ENCODE data around the gene CCSER1.

Gene CCSER1

DNA sequence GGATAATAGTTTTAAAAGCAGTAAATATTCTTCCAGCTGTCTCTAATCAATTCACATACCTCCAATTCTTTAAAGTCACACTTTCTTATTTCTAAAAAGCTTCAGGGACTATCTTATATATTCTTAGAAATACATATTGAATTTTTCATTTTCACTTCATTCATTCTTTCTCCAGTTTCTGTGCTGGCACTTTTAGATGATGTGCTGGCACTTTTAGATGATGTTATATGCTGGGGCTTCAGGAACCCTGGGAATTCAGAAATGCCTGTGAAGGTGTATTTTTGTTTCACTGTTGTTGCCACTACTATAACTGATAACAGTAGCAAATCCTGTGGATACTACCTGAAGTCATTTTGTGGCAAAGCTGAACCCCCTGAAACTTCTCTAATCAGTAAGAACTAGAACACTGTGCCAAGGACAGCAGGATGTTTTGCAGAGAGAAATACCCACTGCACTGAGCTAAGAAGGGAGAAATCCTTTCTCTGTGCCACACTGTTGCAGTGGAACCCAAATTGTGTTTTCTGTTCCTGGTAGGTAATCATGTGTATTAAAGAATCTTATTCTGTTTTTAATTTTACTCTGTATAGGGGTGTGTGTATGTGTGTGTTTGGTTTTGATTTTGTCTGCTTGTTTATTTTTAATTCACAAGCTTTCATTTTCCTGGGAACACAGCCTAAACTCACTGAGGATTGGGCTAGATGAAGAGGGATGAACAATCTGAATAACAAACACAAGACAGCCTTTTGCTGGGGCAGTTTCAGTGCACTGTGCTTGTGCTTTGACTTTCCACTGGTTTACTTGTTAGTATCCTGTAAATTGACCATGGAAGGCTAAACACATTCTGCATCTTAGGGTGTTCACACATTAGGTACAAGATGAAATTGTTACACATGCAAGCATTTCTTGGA is 898.3 kb downstream of the CCSER1 start:
- no peaks in the 10 kb centered on the region for H3K9me3 ChIP-seq (ENCODE audit: control insufficient read depth, low read depth, low read length)
- H3K27me3 ChIP-seq (ENCODE audit: control insufficient read depth, insufficient read depth, low read length) = no peaks in the 10 kb centered on the region
- no peak overlapping the region for H3K27ac ChIP-seq (ENCODE audit: low read length)
- H3K36me3 ChIP-seq (ENCODE audit: control insufficient read depth, low read depth, low read length) = no peaks in the 10 kb centered on the region
- no peak overlapping the region for H3K4me3 ChIP-seq (ENCODE audit: low read length)
- no peaks in the 10 kb centered on the region for H3K4me1 ChIP-seq (ENCODE audit: control insufficient read depth, low read depth, low read length)
- H3K9ac ChIP-seq (ENCODE audit: low read length) = no peak overlapping the region

DNA sequence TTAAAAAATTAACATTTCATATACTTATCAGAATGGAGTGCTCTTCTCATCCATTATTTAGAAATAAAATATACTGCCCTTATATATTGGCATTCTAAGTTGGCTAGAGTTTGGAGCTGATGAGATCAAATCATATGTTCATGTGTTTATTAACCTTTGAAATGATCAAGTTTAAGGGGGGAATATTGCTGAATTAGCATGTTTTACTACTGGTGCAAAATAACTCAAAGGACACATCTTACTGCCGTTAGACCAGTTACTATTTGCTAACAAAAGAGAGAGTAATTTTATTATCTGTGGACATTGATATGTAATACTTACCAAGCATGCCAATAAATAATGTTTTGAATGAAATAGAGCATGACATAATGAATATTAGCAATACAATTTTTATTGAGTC is 901.0 kb downstream of the CCSER1 start:
- no peaks in the 10 kb centered on the region for H3K36me3 ChIP-seq (ENCODE audit: control insufficient read depth, low read depth, low read length)
- no peak overlapping the region for H3K27ac ChIP-seq (ENCODE audit: low read length)
- H3K9me3 ChIP-seq (ENCODE audit: control insufficient read depth, low read depth, low read length) = no peaks in the 10 kb centered on the region
- no peak overlapping the region for H3K4me3 ChIP-seq (ENCODE audit: low read length)
- H3K9ac ChIP-seq (ENCODE audit: low read length) = no peak overlapping the region
- no peaks in the 10 kb centered on the region for H3K27me3 ChIP-seq (ENCODE audit: control insufficient read depth, insufficient read depth, low read length)
- H3K4me1 ChIP-seq (ENCODE audit: control insufficient read depth, low read depth, low read length) = no peaks in the 10 kb centered on the region

GRCh38 chr4:91031761-91032160 is 904.6 kb downstream of the CCSER1 start:
- Histone ChIP-seq H3K9me3 (ENCODE audit: control insufficient read depth, low read depth, low read length) (no peaks in the 10 kb centered on the region), H3K9ac (ENCODE audit: low read length) (no peak overlapping the region), H3K27ac (ENCODE audit: low read length) (no peak overlapping the region), H3K36me3 (ENCODE audit: control insufficient read depth, low read depth, low read length) (no peaks in the 10 kb centered on the region), H3K4me3 (ENCODE audit: low read length) (no peak overlapping the region), H3K27me3 (ENCODE audit: control insufficient read depth, insufficient read depth, low read length) (no peaks in the 10 kb centered on the region), H3K4me1 (ENCODE audit: control insufficient read depth, low read depth, low read length) (no peaks in the 10 kb centered on the region)

DNA sequence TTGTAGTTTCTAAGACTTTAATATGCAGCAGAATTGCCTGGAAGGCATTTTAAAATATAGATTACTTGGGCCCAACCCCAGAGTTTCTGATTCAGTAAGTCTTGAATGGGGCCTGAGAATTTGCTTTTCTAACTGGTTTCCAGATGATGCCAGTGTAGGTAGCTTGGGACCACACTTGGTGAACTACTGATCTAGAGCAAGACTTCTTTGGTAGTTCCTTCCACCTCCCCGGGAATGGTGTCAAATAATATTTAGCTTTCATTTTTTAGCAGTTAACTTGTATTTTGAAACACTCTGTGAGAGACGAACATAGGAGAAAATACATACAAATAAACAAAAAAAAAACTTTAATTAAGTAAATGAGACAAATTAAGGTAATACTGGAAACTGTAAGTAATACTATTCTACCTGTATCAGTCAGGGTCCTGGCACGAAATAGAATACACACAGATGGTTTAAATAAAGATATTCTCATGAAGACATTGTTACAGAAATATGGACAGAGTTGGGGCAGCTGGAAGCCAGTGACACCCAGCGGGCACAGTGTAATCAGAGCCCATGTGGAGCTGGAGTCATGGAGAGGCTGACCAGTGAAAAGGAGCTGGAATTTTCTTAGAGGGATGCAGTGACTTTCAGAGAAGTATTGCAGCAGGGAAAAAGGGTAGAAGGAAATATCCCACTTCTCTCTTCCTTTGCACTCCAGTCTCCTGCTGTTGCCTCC is 905.7 kb downstream of the CCSER1 start:
- Histone ChIP-seq H3K9me3 (ENCODE audit: control insufficient read depth, low read depth, low read length) (no peaks in the 10 kb centered on the region), H3K27me3 (ENCODE audit: control insufficient read depth, insufficient read depth, low read length) (no peaks in the 10 kb centered on the region), H3K9ac (ENCODE audit: low read length) (no peak overlapping the region), H3K4me1 (ENCODE audit: control insufficient read depth, low read depth, low read length) (no peaks in the 10 kb centered on the region), H3K4me3 (ENCODE audit: low read length) (no peak overlapping the region), H3K36me3 (ENCODE audit: control insufficient read depth, low read depth, low read length) (no peaks in the 10 kb centered on the region), H3K27ac (ENCODE audit: low read length) (no peak overlapping the region)

- no peaks in the 10 kb centered on the region for H3K27me3 ChIP-seq (ENCODE audit: control insufficient read depth, insufficient read depth, low read length)
- H3K9me3 ChIP-seq (ENCODE audit: control insufficient read depth, low read depth, low read length) = no peaks in the 10 kb centered on the region
- H3K9ac ChIP-seq (ENCODE audit: low read length) = no peak overlapping the region
- no peaks in the 10 kb centered on the region for H3K36me3 ChIP-seq (ENCODE audit: control insufficient read depth, low read depth, low read length)
- no peaks in the 10 kb centered on the region for H3K4me1 ChIP-seq (ENCODE audit: control insufficient read depth, low read depth, low read length)
- H3K4me3 ChIP-seq (ENCODE audit: low read length) = no peak overlapping the region
- H3K27ac ChIP-seq (ENCODE audit: low read length) = no peak overlapping the region
These were observed 908.1 kb downstream of the CCSER1 start for GRCh38 chr4:91035276-91035675.

DNA sequence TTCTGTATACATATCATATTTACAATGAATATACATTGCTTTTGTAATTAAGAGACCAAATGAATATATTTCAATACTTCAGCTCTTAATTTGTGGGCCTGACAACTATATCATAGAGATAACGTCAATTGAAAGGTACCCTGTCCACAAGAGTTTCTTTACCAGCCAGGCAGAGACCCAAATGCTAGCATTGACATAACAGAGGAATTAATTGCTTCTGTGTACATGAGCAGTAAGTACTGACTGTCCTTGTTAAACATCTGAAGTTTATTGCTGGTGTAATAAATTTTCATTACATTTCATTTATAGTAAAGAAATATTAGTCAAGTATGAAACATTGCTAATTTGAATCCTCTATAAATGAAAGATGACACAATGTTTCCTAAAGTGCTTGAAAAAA is 910.8 kb downstream of the CCSER1 start:
- Histone ChIP-seq H3K4me1 (ENCODE audit: control insufficient read depth, low read depth, low read length) (peaks cover 3% of the 10 kb centered on the region), H3K9me3 (ENCODE audit: control insufficient read depth, low read depth, low read length) (no peaks in the 10 kb centered on the region), H3K27ac (ENCODE audit: low read length) (no peak overlapping the region), H3K27me3 (ENCODE audit: control insufficient read depth, insufficient read depth, low read length) (no peaks in the 10 kb centered on the region), H3K4me3 (ENCODE audit: low read length) (no peak overlapping the region), H3K36me3 (ENCODE audit: control insufficient read depth, low read depth, low read length) (no peaks in the 10 kb centered on the region), H3K9ac (ENCODE audit: low read length) (no peak overlapping the region)

GRCh38 chr4:91057871-91058270 is 930.7 kb downstream of the CCSER1 start:
- H3K36me3 ChIP-seq (ENCODE audit: control insufficient read depth, low read depth, low read length) = no peaks in the 10 kb centered on the region
- H3K9me3 ChIP-seq (ENCODE audit: control insufficient read depth, low read depth, low read length) = no peaks in the 10 kb centered on the region
- no peaks in the 10 kb centered on the region for H3K27me3 ChIP-seq (ENCODE audit: control insufficient read depth, insufficient read depth, low read length)
- H3K4me3 ChIP-seq (ENCODE audit: low read length) = no peak overlapping the region
- H3K27ac ChIP-seq (ENCODE audit: low read length) = no peak overlapping the region
- no peaks in the 10 kb centered on the region for H3K4me1 ChIP-seq (ENCODE audit: control insufficient read depth, low read depth, low read length)
- H3K9ac ChIP-seq (ENCODE audit: low read length) = no peak overlapping the region

DNA sequence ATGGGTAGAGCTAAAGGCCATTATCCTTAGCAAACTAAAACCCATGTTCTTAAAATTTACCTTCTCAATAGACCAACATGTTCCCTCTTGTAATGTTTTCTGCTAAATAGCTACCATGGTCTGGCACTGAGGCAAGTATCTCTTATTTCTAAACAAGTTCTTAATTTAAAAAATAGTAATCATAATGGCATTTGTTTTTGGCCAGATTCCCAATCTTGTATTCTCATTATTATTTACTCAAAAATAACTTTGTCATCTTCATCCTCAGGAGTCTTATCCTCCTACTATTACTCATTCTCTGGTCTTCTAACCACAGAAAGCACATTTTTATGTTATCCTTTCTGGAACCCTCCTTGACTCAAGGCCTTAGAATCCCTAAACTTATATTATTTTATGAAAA is 931.2 kb downstream of the CCSER1 start:
- no peaks in the 10 kb centered on the region for H3K36me3 ChIP-seq (ENCODE audit: control insufficient read depth, low read depth, low read length)
- H3K4me1 ChIP-seq (ENCODE audit: control insufficient read depth, low read depth, low read length) = no peaks in the 10 kb centered on the region
- H3K27ac ChIP-seq (ENCODE audit: low read length) = no peak overlapping the region
- H3K4me3 ChIP-seq (ENCODE audit: low read length) = no peak overlapping the region
- H3K27me3 ChIP-seq (ENCODE audit: control insufficient read depth, insufficient read depth, low read length) = no peaks in the 10 kb centered on the region
- H3K9me3 ChIP-seq (ENCODE audit: control insufficient read depth, low read depth, low read length) = no peaks in the 10 kb centered on the region
- H3K9ac ChIP-seq (ENCODE audit: low read length) = no peak overlapping the region

DNA sequence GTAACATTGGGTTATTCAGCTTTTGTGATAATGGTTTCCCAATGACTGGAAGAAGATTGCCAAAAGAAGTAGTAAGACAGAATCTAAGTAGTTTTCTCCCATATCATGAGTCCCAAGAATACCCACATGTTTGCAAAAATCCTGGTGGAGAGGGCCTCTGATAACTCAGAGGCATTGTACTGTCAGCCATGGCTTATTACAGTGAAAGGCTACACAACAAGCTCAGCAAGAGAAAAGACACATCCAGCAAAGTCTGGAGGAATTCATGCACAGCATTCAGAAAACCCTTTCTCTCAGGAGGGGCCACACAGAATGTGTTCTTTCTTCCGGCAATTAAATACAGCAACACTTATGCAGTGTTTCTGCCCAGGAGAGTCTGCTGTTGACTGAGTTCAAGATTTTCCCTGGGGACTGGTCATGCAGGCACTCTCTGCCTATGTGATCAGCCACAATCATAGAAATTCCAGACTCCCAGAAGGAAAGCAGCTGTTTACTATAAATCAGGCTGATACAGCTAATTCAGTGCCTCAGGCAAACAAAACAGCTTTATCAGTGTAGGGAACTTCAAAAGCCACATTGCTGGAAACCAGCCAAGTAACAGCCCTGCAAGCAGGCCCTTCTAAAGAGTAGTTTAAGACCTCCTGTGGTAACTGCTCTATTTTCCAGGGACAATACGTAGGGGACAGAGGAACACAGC is 937.1 kb downstream of the CCSER1 start:
- Histone ChIP-seq H3K4me1 (ENCODE audit: control insufficient read depth, low read depth, low read length) (peaks cover 9% of the 10 kb centered on the region), H3K9ac (ENCODE audit: low read length) (no peak overlapping the region), H3K36me3 (ENCODE audit: control insufficient read depth, low read depth, low read length) (no peaks in the 10 kb centered on the region), H3K27ac (ENCODE audit: low read length) (no peak overlapping the region), H3K27me3 (ENCODE audit: control insufficient read depth, insufficient read depth, low read length) (no peaks in the 10 kb centered on the region), H3K4me3 (ENCODE audit: low read length) (no peak overlapping the region), H3K9me3 (ENCODE audit: control insufficient read depth, low read depth, low read length) (no peaks in the 10 kb centered on the region)

DNA sequence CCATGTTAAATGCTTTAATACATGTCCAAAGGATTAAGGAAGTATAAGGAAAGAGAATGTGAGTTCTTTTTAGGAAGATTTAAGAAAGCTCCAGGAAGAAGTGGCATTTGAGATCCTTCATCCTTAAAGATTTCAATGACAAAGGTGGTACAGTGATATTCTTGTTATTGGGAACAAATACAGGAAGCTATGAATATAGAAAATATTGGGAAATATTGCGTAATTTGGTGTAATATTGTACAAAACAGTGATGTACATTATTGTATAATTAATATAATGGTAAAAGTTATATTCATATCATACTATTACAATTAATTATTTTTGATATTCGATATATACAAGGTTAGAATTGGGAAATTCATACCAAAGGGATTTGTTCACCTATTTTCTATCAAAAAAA is 937.9 kb downstream of the CCSER1 start:
- no peak overlapping the region for H3K27ac ChIP-seq (ENCODE audit: low read length)
- no peaks in the 10 kb centered on the region for H3K9me3 ChIP-seq (ENCODE audit: control insufficient read depth, low read depth, low read length)
- peaks cover 9% of the 10 kb centered on the region for H3K4me1 ChIP-seq (ENCODE audit: control insufficient read depth, low read depth, low read length)
- H3K4me3 ChIP-seq (ENCODE audit: low read length) = no peak overlapping the region
- no peaks in the 10 kb centered on the region for H3K27me3 ChIP-seq (ENCODE audit: control insufficient read depth, insufficient read depth, low read length)
- H3K9ac ChIP-seq (ENCODE audit: low read length) = no peak overlapping the region
- no peaks in the 10 kb centered on the region for H3K36me3 ChIP-seq (ENCODE audit: control insufficient read depth, low read depth, low read length)

- Histone ChIP-seq H3K36me3 (ENCODE audit: control insufficient read depth, low read depth, low read length) (no peaks in the 10 kb centered on the region), H3K4me3 (ENCODE audit: low read length) (no peak overlapping the region), H3K9ac (ENCODE audit: low read length) (no peak overlapping the region), H3K4me1 (ENCODE audit: control insufficient read depth, low read depth, low read length) (no peaks in the 10 kb centered on the region), H3K27ac (ENCODE audit: low read length) (no peak overlapping the region), H3K9me3 (ENCODE audit: control insufficient read depth, low read depth, low read length) (peaks cover 5% of the 10 kb centered on the region), H3K27me3 (ENCODE audit: control insufficient read depth, insufficient read depth, low read length) (no peaks in the 10 kb centered on the region)
These were observed 943.5 kb downstream of the CCSER1 start for GRCh38 chr4:91070736-91071135.
